GM10266 (cell line): ENCODE data around the gene ZNF771.

ENCODE experiments used
- DNase-seq: peaks from one replicate; pipeline ENCODE4 v3.0.0; 2012; ENCODE audit errors: extremely low spot score
- CTCF ChIP-seq: IDR thresholded peaks from 2 replicates; pipeline ENCODE4 v1.5.1; 2012; ENCODE audit warnings: mild to moderate bottlenecking, low read depth; ENCODE audit not compliant: control insufficient read depth, insufficient read depth; ENCODE audit errors: missing control alignments

Gene ZNF771

GRCh38 chr16:30380803-30381208 is 26.6 kb upstream of the ZNF771 start:
- no peak for TF ChIP-seq CTCF
- DNase-seq: no peak

GRCh38 chr16:30381291-30382041 is 25.9 kb upstream of the ZNF771 start:
- no peak for TF ChIP-seq CTCF
- no peak for DNase-seq

GRCh38 chr16:30382111-30382881 is 25.1 kb upstream of the ZNF771 start, which contains the start of gene SEPTIN1:
SEPTIN1 (minus strand) TSS chr16:30382561; CDS start chr16:30382542, 19 bp downstream.
- peak; percentile 72 for DNase-seq
- no peak for TF ChIP-seq CTCF

- no peak for TF ChIP-seq CTCF
- DNase-seq: no peak
Observed at GRCh38 chr16:30383521-30383920, 23.9 kb upstream of the ZNF771 start.

- no peak for TF ChIP-seq CTCF
- no peak for DNase-seq
Observed at GRCh38 chr16:30394592-30395154, 12.7 kb upstream of the ZNF771 start.

GRCh38 chr16:30395155-30395991 is 12.0 kb upstream of the ZNF771 start, which contains the start of gene ZNF48:
ZNF48 (plus strand) TSS chr16:30395420; CDS start chr16:30395795, 375 bp downstream.
- peak; percentile 69 for TF ChIP-seq CTCF
- peak; percentile 85 for DNase-seq
